GM18511 (cell line): ENCODE measurements around the gene KRT82.

Source experiments
- ATAC-seq: cut with Tn5 transposase; IDR thresholded peaks from one replicate; pipeline ENCODE4 v1.9.1; 2021; ENCODE audit warnings: mild to moderate bottlenecking, moderate library complexity; ENCODE audit not compliant: unreplicated experiment

Gene KRT82

GRCh38 chr12:52436000-52436827, 30.1 kb upstream of the KRT82 start:
- ATAC-seq, result no peak

GRCh38 chr12:52435659-52435999, 29.5 kb upstream of the KRT82 start:
- no peak for ATAC-seq

- no peak for ATAC-seq
Observed at GRCh38 chr12:52434760-52435530, 28.8 kb upstream of the KRT82 start.

- no peak for ATAC-seq
Observed at GRCh38 chr12:52434081-52434733, 28.1 kb upstream of the KRT82 start, which contains the start of gene KRT75. Gene KRT75 (minus strand): TSS chr12:52434371. CDS start chr12:52434304, 67 bp downstream.

- no peak for ATAC-seq
Observed at GRCh38 chr12:52433501-52434080, 27.5 kb upstream of the KRT82 start.

- no peak for ATAC-seq
Observed at GRCh38 chr12:52432559-52433207, 26.5 kb upstream of the KRT82 start.

DNA sequence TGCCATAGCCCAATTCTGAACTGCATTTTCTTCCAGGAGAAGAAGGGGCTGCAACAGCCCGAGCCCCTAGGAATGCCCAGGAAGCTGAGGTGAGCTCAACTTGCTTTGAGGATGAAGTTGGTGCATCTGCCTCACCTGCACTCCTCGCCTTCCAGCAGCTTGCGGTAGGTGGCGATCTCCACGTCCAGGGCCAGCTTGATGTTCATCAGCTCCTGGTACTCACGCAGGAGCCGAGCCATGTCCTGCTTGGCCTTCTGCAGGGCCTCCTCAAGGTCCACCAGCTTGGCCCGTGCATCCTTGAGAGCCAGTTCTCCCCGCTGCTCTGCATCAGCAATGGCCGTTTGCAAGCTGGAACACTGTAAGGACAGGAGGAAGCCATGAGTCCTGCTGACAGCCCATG, 22.0 kb upstream of the KRT82 start:
- no peak for ATAC-seq

DNA sequence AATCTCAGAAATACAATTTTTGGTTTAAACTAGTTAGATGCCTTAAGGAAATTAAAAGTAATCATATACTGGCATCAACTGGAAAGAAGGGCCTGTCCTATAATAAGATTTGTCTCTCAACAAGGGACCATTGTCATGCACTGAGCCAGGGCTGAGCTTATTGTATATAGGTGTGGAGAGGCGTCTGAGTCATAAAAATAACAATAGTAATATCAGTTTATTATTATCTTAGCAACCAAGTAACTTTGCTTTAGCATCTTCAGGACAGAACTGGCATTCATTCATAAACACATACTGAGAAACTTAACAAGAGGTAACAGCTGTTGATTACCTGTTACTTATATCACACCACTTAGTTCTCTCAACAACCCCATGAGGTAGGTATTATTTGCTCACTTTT, 20.9 kb upstream of the KRT82 start:
- no peak for ATAC-seq

DNA sequence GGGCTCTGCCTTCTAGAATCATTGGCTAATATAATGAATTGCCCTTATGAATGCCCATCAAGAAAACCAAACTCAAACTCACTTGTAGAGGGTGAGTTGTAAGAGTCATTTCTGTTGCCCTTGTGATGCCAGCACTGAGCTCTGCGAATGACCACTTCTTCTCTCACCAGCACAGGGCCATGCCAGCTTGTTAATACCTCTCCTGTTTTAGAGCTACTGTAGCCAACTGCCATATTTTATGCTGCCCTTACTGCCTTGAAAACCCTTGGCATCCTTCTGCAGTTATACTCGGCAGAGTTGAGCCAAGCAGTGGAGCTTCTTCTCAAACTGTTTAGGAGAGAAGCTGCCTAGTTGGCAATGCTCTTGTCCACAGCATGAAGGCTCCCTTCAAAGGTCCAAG, 19.9 kb upstream of the KRT82 start:
- ATAC-seq, result no peak

DNA sequence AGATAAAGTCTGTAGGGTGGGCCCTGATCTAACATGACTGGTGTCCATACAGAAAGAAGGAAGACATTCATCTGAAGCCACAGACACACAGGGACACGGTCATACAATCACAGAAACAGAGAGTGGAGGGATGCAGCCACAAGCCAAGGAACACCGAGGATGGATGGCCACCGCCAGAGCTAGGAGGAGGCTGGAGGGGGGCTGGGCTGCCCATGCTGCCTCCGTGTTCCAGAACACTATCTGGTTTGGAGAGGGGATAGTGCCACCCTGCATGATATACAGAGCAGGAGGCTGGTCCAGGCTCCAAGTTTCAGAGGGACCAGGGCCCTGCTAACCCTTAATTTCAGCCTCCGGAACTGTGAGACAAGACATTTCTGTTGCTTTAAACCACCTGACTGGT, 19.3 kb upstream of the KRT82 start:
- ATAC-seq, result no peak

- no peak for ATAC-seq
Observed at GRCh38 chr12:52423661-52424500, 17.7 kb upstream of the KRT82 start.

DNA sequence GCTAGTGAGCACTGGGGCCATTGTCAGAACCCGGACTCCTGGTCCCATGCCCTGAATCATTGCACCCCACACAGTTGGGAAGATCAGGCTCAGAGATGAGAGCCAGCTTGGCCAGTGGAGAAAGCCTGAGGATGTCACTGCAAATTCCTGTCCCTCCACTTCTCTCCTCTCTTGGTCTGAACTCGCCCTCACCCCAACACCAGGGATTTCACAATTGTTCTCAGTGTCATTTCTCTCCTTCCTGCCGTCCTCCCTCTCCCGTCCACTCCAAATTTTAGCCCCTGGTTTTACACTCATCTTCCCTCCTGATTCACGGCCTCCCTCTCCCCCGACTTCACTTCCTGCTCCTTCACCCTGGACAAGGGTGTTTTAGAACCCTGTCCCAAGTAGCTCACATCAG, 16.9 kb upstream of the KRT82 start:
- ATAC-seq, result no peak

- no peak for ATAC-seq
Observed at GRCh38 chr12:52419656-52420055, 13.5 kb upstream of the KRT82 start.

DNA sequence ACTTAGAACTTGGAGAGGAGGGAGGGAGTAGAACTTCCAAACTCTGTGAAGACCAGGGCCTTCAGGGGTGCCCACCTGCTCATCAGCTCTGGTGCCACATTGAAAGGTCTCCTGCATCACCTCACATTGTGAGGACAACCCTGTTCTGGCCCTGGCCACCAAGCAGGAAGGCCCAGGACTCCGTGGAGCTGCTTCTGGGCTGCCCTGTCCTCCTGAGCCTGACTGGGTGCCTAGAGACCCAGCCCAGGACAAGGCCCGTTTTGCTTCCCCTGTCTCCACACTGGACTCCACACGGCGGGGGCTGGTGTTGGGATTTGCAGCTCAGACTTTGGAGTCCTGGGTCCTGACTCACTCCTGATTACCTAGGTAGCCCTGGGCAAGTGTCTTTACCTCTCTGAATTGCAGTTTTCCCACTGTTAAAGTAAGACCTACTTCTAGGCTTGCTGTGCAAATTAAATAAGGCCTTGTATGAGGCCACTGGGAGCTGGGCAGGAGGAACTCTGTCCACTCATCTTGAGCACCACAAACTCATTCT, 12.5 kb upstream of the KRT82 start:
- no peak for ATAC-seq

DNA sequence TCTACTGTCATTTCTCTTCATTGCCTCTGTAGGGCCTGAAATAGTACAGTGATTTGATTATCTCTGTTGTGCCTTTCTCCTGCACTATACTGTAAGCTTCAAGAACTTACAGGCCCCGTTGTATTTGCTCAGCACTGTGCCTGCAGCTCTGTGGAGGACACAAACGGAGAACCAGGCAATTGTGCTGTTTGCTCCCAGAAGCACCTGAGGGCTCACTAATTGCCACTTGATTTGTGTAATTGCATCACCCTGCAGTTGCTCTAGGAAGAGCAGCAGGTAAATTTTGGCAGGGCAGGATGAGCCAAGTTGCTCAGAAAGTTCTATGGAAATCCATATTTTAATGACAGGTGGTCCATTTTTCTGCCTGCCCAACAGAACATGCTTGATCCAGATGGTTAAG, 11.6 kb upstream of the KRT82 start:
- no peak for ATAC-seq

- no peak for ATAC-seq
Observed at GRCh38 chr12:52416795-52417194, 10.7 kb upstream of the KRT82 start.

GRCh38 chr12:52415870-52416750, 10.0 kb upstream of the KRT82 start:
- no peak for ATAC-seq

- no peak for ATAC-seq
Observed at GRCh38 chr12:52414936-52415335, 8.8 kb upstream of the KRT82 start.
